HG03097 (cell line): ENCODE measurements around the gene GRM1.
"Not testable (repeated sequence)": the region's sequence is repeated elsewhere in the genome, so short reads cannot be mapped to it uniquely, and the experiment has no call there.

Source experiments
- ATAC-seq: cut with Tn5 transposase; IDR thresholded peaks from one replicate; pipeline ENCODE4 v1.9.1; 2021; ENCODE audit not compliant: unreplicated experiment, low FRiP score

GRM1 gene

DNA sequence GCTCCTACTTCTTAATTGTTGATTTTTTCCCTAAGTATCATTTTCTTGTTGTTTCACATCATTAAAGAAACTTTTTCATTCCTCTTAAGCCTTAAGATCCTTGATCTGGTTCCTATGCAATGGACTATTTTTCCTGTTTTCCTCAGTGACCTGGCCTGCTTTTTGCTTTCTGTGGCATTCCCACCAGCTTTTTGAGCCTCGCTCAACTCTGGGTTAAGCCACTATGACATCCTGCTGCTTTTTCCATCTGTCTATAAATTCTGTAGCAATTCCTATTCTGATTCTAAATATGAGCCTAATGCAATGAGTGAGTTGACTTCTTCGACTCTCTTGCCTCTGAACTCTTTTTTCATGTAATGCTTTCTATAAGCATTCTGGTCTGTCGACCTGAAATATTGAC, 160.3 kb downstream of the GRM1 start:
- no peak for ATAC-seq

DNA sequence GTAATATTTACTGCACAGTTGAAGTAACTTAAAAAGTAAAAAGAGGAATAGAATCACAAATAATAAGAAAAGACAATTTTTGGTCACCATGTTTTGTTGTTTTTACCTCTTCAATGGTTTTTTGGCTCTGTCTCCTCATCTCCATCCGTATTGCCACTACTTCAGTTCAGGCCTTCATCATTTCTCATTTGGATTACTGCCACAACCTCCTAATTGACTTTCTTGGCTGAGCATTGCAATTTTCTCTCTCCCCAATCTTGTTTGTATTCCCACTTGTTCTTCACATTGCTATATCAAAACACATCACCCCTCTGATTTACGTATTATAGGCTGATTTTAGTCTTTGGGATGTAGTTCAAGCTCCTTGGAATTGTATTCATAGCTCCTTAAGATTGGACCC, 161.7 kb downstream of the GRM1 start:
- ATAC-seq, result no peak

DNA sequence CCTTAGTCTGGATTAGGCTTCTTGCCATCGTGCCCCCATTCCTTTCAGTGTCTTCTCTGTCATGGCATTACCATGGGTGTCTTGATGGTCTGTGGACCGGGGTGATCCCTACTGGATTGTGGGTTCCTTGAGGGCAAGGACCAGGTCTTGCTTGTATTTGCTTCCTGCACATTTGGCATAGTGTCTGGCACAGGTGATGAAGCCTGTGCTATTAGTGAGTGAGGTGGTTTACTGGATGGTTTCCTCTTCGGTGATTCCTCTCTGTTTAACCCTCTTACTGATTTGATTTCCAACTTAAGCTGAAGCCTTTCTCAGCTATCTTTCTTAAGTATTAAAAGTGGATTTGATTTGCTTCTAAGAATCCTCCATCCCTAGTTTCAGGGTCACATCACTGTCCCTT, 162.3 kb downstream of the GRM1 start:
- ATAC-seq, result no peak

DNA sequence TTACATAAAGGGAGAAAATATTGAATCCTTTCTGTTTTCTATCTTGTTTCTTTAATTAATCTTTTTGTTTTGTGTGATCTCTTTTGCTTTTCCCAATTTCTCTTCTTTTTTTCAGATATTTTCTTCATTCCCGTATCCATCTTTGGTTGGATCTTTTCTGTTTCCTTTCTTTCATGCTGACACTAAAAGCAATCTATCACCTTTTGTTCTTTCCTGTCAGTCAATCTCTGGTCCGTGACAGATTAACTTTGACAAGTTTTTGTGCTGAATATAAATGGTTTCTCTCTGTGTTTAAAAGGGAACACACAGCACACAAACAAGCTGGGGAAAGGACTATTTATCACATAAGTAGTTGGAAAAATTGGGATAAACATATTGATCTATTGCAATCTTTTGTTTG, 162.8 kb downstream of the GRM1 start:
- no peak for ATAC-seq

DNA sequence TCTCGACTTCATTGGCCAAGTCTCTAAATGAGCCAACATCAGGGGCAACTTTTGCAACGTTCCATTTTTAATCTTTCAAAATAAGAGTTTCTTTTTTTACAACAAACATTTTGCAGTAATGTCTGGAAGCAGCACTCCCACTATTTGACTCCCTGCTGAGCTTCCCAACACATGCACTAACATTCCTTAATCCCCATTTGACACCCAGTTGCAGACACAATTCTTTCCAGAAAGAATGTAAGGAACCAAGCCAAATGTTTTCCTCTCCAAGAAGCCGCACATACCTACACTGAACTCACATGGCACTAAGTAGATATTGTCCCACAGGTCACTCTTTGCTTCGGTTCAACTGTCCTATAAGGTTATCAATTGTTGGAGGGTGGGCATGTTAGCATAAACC, 165.6 kb downstream of the GRM1 start:
- no peak for ATAC-seq

DNA sequence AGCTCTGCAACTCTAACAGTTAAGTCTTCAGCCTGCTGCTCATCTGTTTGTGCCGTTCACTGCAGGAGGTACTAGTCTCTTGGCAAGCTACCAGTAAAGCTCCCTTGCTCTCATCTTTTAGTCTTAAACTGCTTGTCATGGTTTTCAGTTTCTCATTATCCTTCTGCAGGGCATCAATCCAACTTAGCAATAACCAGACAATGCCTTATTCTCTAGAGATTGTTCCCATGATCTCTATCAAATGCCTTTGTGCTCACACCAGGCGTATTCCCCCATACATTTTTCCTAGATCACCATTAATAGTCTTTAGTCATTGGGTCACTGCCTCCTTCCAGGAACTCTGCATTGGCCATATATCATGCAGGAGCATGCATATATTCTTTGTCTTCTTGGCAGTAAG, 171.3 kb downstream of the GRM1 start:
- no peak for ATAC-seq

DNA sequence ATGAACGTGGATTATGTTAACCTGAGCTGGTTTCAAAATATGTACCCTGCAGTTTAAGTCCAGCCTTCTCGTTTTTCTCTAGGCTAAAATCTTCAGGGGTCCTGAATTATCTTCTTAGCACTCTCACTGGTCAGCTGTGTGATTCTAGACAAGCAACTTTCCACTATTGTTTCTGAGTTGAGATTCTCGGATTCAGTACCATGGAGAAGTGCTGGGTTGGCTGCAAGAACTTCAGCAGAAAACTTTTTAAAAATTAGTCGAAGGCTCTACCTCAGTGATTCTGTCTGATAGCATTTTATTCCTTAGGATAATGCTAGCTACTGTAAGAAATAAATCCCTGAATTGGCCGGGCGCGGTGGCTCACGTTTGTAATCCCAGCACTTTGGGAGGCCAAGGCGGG, 173.7 kb downstream of the GRM1 start:
- ATAC-seq, result no peak

DNA sequence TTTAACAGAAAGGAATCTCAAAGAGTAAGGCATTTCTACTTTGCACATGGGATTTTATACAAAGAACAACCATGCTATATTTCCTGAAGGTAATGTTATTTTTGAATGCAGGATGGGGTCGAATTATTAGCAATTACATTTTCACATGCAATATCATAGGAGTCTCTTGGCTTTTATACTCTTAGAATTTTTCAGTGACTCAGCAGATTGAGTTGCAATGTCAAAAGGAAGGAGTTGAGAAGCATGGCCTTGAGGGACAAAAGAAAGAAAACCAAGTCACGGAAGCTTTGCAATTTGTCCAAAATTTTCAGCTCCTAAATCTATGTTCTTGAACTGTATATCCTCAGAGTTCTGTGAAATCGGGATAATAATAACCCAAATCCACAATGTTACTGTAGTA, 181.1 kb downstream of the GRM1 start:
- ATAC-seq, result no peak

DNA sequence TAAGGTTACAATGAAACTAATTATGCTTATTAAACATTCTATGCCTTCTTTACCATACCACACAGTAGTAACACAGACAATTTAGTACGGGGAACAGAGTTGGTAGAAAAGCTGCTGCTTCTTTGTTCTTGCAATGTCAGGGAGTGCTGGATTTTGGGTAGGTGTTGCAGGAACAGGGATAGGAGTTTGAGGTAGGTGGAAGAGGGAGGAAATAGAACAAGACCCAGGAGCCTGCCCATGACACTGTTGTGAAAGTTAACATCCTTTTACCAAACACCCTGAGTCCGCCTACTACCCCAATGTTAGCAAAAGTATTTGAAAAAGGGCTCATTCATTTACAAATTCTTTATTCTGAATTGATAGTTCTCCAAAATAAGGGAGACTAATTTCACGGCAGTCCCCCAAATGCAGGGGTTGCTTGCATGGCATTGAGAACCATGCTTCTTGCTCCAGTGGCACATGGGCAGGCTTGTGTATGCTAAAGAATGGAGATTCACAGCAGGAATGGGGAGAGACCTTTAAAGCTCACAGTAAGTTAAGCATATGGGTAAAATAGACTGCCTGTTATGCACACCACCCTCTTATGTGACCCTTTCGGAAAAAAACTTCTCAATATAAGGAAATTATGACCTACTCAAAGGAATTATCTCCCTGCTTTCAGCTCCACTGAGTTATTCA, 181.7 kb downstream of the GRM1 start:
- no peak for ATAC-seq

DNA sequence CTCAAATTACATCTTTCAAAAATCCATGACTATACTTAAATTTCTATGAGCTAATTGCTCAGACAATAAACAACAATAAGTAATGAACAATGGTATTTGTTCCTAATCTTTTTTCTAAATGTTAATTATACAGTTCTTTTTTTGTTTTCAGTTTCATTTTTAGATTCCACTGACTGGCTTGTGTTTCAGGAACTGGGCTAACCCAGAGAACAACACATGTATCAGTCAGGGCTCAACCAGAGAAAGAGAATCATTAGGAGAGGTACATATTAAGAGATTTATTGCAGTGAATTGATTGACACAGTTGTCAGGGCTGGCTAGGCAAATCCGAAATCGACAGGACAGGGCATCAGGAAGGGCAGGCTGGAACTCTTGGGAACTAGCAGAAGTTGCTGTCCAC, 182.8 kb downstream of the GRM1 start:
- no peak for ATAC-seq

DNA sequence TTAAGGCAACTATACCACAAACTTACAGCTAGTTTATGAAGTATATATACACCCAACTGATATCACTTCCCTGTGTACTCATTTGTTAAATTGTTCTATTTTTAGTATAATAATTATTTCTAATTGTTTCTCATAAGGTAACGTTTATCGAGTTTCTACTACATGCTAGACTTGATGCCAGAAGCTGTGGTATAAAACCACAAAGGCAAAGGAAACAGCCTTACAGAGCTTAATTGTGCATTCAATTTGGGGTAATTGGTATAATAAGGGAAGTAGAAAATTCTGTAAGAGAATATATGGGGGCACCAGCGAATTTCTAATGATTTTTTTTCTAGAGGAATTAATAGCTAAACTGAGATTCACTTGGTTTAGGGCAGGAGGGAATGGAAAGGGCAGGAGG, 183.9 kb downstream of the GRM1 start:
- ATAC-seq, result no peak

DNA sequence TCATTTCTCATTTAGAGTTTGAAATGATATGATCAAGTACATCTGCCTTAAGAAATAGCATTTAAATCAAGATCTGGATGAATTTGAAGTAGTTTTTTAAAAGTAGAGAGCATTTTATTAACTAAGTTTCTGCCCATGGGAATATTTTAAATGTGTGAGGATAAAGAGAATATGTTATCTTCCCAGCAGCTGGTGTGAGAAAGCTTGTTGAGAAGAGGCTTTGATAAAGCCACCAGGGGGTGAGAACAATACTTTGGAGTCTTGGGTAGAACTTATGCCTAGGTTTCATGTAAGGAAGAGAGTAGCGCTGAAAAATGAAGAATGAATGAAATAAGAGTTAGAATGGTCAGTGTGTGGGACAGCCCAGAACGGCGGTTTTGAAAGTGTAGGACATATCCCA, 190.2 kb downstream of the GRM1 start:
- ATAC-seq, result no peak

DNA sequence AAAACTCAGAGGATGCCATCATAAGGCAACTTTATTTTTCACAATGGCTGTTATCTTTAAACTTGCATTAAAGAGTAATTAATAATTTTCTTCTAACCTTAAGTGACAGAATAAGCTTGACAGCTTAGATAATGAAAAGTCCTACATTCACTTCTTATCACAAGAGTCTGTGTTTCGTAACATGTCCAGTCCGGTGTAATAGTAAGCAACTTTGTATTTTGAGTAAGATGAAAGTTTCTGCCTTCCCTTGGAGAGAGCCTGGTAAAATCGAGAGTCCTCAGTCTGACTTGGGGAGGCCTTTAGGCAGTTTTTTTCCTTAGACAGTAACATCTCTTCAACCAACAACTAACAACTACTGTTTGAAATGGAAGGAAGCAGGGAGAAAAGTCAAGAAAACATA, 195.6 kb downstream of the GRM1 start:
- ATAC-seq, result no peak

DNA sequence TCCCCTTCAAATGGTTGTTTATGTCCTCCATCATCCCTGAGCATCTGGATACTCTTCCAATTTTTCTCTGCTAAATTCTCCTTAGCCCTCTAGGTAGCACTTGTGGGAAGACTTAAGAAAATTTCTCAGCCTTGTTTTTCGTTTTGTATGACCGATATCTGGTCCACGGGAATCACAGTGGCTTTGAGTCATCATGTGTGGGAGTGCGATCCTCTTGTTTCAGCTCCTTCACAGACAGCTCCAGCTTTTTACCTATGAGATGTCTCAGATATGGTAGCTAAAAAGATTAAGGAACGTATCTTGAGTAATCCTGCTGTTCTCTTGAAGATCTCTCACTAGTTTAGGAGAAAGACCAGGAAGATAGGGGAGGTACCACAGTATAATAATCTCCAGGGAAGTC, 196.1 kb downstream of the GRM1 start:
- no peak for ATAC-seq

DNA sequence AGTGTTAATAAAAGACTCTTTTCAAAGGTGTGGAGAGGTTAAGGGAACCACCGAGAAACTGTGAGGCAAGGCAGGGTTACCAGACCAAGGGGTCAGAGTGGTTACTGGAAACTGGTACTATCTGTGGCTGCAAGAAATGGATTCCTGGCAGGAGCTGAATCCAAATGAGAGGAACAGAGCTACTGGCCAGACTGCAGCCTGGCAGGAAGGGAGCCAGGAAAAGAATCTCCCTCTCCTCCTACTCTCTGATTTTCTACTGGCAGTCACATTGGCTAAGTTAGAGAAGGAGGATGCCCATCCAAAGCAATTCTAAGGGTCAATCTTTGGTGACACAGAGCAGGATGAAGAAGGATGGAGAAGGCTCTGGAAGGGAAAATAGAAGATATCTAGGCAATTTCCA, 211.5 kb downstream of the GRM1 start:
- no peak for ATAC-seq

DNA sequence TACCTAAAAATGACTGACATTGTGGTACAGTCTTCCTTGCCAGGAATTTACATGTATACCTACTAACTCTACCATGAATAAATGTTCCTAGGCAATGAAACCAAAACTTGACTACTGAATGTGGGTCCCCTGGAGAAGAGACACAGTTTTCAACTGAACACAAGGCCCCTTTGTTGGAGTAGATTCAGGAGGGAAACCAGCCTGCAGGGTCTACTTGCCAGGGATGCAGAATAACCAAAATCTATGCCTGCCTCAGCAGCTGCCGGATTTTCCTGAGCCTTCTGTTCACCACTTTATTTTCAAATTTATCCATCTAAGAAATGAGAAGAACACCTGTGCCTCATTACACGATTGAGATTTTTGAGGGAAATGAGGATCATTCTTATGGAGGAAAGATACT, 211.9 kb downstream of the GRM1 start:
- no peak for ATAC-seq

DNA sequence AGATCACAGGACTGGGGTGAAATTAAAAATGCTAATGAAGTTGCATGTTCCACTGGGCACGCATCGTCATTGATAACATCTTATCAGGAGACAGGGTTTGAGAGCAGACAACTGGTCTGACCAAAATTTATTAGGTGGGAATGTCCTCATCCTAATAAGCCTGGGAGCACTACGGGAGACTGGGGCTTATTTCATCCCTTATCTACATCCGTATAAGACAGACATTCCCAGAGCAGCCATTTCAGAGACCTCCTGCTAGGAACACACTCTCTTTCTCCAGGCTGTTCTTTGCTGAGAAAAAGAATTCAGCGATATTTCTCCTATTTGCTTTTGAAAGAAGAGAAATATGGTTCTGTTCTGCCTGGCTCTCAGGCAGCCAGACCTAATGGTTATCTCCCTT, 214.8 kb downstream of the GRM1 start:
- ATAC-seq, result not testable (repeated sequence)

DNA sequence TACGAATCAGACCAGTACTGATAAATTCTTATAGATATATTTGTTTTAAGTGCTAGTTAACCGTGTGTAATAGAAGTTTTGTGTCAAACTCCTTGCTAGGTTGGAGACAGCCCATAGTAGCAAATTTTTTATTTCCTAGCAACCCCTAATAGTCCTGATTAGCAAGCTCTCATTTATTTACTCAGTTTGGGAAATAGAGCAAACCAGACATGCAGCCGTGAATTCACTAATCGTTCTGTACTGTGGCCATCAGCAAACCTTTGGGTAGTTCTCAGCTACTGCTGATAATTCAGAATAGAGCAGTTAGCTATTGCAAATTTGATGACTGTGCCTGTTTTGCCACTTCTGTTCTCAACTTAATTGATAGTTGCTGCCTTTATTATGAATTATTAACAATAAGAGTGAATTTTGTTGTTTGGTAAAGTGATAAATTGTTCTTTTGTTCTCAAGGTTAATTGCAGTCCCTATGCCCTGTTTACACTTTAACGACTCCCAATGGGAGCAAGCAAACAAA, 215.8 kb downstream of the GRM1 start:
- ATAC-seq, result no peak

DNA sequence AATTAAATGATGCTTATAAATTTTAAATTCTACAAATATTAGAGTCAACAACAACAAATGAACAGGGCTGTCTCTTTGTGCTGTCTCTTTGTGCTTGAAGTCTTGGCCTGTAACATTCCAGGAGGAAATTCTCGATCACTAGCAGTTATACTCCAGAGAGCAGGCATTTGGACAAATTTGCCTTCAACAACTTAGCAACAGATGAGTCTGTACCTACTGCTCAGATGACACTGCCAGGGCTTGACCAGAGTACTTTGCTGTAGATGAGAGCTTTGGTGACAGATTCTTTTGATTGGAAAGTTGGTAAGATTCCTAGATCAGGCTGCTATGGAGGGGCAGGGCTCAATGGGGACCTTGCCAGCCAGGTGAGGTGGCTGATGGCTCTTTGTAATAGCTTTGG, 217.2 kb downstream of the GRM1 start:
- no peak for ATAC-seq

DNA sequence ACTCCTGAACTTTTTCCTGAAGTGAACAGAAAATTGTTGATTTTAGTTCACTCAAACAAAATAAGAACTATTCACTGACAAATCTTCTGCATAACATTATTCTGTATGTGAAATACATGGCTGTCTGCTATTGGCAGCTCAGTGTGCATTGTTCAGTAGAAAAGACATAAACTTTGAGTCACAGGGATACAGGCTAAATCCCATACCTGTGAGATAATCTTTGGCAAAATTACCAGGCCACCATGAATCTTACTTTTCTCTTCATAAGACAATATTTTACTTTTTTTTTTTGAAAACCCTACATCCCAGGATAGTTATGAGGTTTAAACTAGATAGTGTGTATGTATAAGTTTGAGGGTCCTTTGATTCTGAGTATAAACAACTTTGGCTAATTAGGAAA, 224.8 kb downstream of the GRM1 start:
- ATAC-seq, result no peak

DNA sequence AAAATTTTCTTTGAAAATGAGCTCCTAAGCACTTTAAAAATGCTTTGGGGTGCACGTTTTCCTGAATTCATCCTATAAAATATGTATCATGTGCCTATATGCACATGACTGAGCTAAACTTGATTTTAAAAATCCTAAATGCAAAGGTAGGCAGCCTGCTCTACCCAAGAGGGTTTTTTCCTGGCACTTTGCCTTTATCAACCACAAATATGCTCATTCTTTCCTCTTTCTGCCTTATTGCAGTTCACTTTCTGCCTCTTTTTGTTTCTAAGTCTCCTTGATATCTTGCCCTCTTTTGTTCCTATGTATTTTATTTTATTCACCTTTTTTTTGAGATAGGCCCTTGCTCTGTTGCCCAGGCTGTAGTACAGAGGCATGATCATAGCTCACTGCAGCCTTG, 229.3 kb downstream of the GRM1 start:
- ATAC-seq, result no peak

DNA sequence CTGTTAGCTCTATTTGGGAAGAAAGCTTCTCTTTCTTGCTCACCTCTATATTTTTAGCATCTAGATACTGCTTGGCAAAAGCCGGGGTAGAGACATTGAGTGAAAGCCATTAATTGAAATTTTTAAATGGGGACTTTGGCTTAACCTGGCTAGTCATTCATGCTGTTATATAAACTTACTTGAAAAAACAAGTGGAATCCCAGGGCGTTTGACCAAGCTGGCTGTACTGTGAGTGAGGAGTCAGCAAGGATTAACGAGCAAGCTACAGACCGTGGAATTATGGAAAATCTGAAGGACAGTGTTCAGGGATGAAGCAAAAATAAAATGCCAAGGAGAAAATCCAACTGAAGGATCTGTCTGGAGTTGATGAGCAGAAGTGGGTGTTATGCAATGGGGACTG, 232.0 kb downstream of the GRM1 start:
- ATAC-seq, result no peak

DNA sequence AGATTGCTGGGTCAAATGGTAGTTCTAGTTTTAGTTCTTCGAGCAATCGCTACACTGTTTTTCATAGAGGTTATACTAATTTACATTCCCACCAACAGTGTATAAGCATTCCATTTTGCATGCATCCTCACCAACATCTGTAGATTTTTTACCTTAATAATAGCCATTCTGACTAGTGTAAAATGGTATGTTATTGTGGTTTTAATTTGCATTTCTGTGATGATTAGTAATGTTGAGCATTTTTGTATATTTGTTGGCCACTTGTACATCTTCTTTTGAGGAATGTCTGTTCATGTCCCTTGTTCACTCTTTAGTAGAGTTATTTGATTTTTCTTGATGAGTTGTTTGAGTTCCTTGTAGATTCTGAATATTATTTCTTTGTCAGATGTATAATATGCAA, 236.2 kb downstream of the GRM1 start:
- no peak for ATAC-seq
